OCI-LY1 (cell line): ENCODE data around the gene CPNE5.

Experiments
- H2AFZ ChIP-seq: fragments of 200-600 bp; sonication (generic), shearing (Covaris generic); 2 replicates; pipeline ENCODE4 v1.6.0; 2014; ENCODE audit warnings: antibody characterized with exemption, mild to moderate bottlenecking, low read length
- H3F3A ChIP-seq: fragments of 200-600 bp; sonication (generic), shearing (Covaris generic); 2 replicates; pipeline ENCODE4 v1.6.0; 2014; ENCODE audit warnings: mild to moderate bottlenecking, antibody characterized with exemption, low read length, moderate library complexity; ENCODE audit not compliant: insufficient read depth
- H3K27ac ChIP-seq: fragments of 200-600 bp; sonication (generic); 2 replicates; pipeline ENCODE4 v1.5.1; 2014; ENCODE audit warnings: low read length, mixed run types, mild to moderate bottlenecking, low read depth; ENCODE audit not compliant: poor library complexity, severe bottlenecking
- H3K27me3 ChIP-seq: fragments of 200-600 bp; sonication (generic); 2 replicates; pipeline ENCODE4 v1.6.0; 2014; ENCODE audit warnings: antibody characterized with exemption, mild to moderate bottlenecking, low read length, moderate library complexity; ENCODE audit not compliant: insufficient read depth
- H3K36me3 ChIP-seq: fragments of 200-600 bp; sonication (generic); 2 replicates; pipeline ENCODE4 v1.6.1; 2014; ENCODE audit warnings: mild to moderate bottlenecking, antibody characterized with exemption, low read length, moderate library complexity, mixed read lengths; ENCODE audit not compliant: insufficient read depth
- H3K4me1 ChIP-seq: fragments of 200-600 bp; sonication (generic); 2 replicates; pipeline ENCODE4 v1.5.1; 2014; ENCODE audit warnings: mild to moderate bottlenecking, low read length, moderate library complexity; ENCODE audit not compliant: insufficient read depth, severe bottlenecking
- H3K4me2 ChIP-seq: fragments of 200-600 bp; sonication (generic), shearing (Covaris generic); 2 replicates; pipeline ENCODE4 v1.6.1; 2014; ENCODE audit warnings: low read length
- H3K4me3 ChIP-seq: fragments of 200-600 bp; sonication (generic); 2 replicates; pipeline ENCODE4 v1.5.1; 2014; ENCODE audit warnings: low read length, low read depth, mild to moderate bottlenecking, mixed read lengths; ENCODE audit not compliant: poor library complexity, severe bottlenecking
- H3K79me2 ChIP-seq: fragments of 200-600 bp; shearing (Covaris generic); 2 replicates; pipeline ENCODE4 v1.6.1; 2016; ENCODE audit warnings: mixed run types, low read length, mixed read lengths; ENCODE audit not compliant: insufficient read depth
- H3K9ac ChIP-seq: fragments of 200-600 bp; sonication (generic), shearing (Covaris generic); 2 replicates; pipeline ENCODE4 v1.6.1; 2014; ENCODE audit warnings: mild to moderate bottlenecking, low read length, mixed read lengths
- H3K9me2 ChIP-seq: fragments of 200-600 bp; sonication (generic), shearing (Covaris generic); 2 replicates; pipeline ENCODE4 v1.6.1; 2014; ENCODE audit warnings: low read depth, mild to moderate bottlenecking, low read length, mixed read lengths
- H3K9me3 ChIP-seq: fragments of 200-600 bp; shearing (Covaris generic); 2 replicates; pipeline ENCODE4 v1.6.1; 2014; ENCODE audit warnings: low read length, mixed read lengths
- H4K20me1 ChIP-seq: fragments of 200-600 bp; sonication (generic), shearing (Covaris generic); 2 replicates; pipeline ENCODE4 v1.6.0; 2016; ENCODE audit warnings: mild to moderate bottlenecking, low read length; ENCODE audit not compliant: insufficient read depth
- EZH2 ChIP-seq: fragments of 200-600 bp; sonication (generic), shearing (Covaris generic); IDR thresholded peaks from 2 replicates; pipeline ENCODE4 v1.8.0; 2017; ENCODE audit warnings: borderline replicate concordance, mixed run types, mild to moderate bottlenecking, antibody characterized with exemption, low read length, moderate library complexity, mixed read lengths
- TF ChIP-seq, protein P1 (sequence below): fragments of 200-600 bp; sonication (generic), shearing (Covaris generic); IDR thresholded peaks from 2 replicates; pipeline ENCODE4 v1.5.1; 2017; ENCODE audit warnings: mild to moderate bottlenecking, antibody characterized with exemption, low read length, moderate library complexity, mixed read lengths

Gene CPNE5

GRCh38 chr6:36822506-36823269, 16.6 kb downstream of the CPNE5 start:
- Histone ChIP-seq H3K4me1 (no peaks in the 10 kb centered on the region), H3K36me3 (no peaks in the 10 kb centered on the region), H3K79me2 (no peaks in the 10 kb centered on the region), H3K9me3 (no peaks in the 10 kb centered on the region), H3K9ac (no peak overlapping the region), H3K27ac (no peak overlapping the region), H2AFZ (no peak overlapping the region), H3K4me3 (no peak overlapping the region), H3K9me2 (no peaks in the 10 kb centered on the region), H3F3A (no peaks in the 10 kb centered on the region), H4K20me1 (no peaks in the 10 kb centered on the region), H3K4me2 (no peak overlapping the region), H3K27me3 (0 out of 2 replicates have a peak, but pooled peaks cover 7% of the 10 kb centered on the region)
- TF ChIP-seq, protein P1, sequence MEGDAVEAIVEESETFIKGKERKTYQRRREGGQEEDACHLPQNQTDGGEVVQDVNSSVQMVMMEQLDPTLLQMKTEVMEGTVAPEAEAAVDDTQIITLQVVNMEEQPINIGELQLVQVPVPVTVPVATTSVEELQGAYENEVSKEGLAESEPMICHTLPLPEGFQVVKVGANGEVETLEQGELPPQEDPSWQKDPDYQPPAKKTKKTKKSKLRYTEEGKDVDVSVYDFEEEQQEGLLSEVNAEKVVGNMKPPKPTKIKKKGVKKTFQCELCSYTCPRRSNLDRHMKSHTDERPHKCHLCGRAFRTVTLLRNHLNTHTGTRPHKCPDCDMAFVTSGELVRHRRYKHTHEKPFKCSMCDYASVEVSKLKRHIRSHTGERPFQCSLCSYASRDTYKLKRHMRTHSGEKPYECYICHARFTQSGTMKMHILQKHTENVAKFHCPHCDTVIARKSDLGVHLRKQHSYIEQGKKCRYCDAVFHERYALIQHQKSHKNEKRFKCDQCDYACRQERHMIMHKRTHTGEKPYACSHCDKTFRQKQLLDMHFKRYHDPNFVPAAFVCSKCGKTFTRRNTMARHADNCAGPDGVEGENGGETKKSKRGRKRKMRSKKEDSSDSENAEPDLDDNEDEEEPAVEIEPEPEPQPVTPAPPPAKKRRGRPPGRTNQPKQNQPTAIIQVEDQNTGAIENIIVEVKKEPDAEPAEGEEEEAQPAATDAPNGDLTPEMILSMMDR, result no peak
- TF ChIP-seq EZH2, result no peak

DNA sequence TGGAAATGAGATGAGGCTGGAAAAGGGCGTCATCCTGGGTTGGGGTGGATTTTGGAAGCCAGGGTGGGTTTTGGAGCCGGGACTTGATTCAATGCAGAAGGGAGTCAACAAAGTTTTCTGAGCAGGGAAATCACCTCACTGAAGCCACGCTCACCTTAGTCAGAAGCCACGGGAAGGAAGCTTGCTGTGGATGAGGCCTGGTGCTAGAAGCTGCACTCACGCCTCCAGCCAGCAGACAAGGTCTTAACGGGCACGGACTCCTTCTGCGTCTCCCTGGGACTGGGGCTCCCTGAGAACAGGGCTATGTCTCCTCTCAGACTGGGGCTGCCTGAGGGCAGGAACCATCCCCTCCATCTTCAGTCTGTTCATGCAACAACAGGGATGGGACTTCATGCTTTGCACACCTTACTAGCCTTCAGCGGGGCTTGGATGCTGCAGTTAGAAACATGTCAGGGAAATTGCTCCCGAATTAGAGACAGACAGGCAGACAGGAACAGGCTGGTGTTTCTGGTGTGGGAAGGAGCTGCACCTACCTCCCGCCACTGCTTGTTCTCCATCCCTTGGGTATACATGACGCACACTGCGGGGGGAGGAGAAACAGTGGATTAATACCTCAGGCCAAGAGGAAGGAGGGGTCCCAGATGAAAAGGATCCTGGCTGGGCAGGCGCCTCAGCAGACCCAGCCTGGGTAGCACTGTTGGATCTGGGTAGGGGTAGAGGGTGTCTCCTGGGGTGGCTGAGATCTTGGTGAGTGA, 17.5 kb downstream of the CPNE5 start:
- Histone ChIP-seq H3K79me2 (no peaks in the 10 kb centered on the region), H3K9ac (no peak overlapping the region), H3K4me2 (no peak overlapping the region)

DNA sequence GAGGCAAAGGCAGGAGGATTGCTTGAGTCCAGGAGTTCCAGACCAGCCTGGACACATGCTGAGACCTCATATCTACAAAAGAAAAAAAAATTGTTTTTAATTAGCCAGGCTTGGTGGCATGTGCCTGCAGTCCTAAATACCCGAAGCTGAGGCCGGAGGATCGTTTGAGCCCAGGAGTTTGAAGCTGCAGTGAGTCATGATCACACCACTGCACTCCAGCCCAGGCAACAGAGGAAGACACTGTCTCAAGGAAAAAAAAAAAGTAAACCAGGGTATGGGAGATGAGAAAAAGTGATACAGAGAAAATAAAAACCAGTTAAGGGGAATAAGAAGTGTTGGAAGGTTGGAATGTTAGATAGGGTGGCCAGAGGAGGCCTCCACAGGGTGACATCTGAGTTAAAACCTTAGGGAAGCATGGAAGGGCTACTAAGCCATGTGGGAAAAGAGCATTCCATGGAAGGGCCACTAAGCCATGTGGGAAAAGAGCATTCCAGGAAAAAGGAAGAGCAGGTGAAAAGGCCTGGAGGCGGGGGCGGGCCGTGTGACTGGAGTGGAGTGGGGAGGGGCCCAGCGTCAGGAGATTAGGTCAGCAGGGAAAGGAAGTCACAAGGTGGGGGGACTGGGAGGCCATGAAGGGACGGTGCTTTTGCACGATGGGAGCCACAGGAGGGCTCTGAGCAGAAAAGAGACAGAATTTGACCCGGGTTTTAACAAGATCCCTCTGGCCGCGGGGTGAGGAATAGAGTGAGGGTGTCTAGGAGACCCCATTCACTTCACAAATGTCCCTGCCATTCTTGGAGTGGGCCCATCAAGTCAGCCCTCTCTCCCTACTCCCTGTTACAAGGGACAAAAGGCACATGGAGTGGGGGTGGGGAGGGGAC, 18.3 kb downstream of the CPNE5 start:
- Histone ChIP-seq H3F3A (no peaks in the 10 kb centered on the region), H4K20me1 (no peaks in the 10 kb centered on the region), H3K4me2 (no peak overlapping the region), H3K4me3 (no peak overlapping the region), H3K9me2 (no peaks in the 10 kb centered on the region), H3K4me1 (no peaks in the 10 kb centered on the region), H3K36me3 (no peaks in the 10 kb centered on the region), H3K27me3 (0 out of 2 replicates have a peak, but pooled peaks cover 7% of the 10 kb centered on the region), H3K27ac (no peak overlapping the region), H2AFZ (no peak overlapping the region), H3K79me2 (no peaks in the 10 kb centered on the region), H3K9me3 (no peaks in the 10 kb centered on the region), H3K9ac (no peak overlapping the region)
- TF ChIP-seq EZH2, result no peak
- TF ChIP-seq, protein P1, result no peak

More for the DNA sequence above, 17.5 kb downstream of the CPNE5 start:
- H3K9me2 ChIP-seq, result no peaks in the 10 kb centered on the region
- H3K27me3 ChIP-seq, result 0 out of 2 replicates have a peak, but pooled peaks cover 7% of the 10 kb centered on the region
- no peaks in the 10 kb centered on the region for H3F3A ChIP-seq
- H3K36me3 ChIP-seq, result no peaks in the 10 kb centered on the region
- TF ChIP-seq, protein P1, result no peak
- TF ChIP-seq EZH2, result no peak
- H3K9me3 ChIP-seq, result no peaks in the 10 kb centered on the region
- H3K4me3 ChIP-seq, result no peak overlapping the region
- H3K4me1 ChIP-seq, result no peaks in the 10 kb centered on the region
- no peak overlapping the region for H2AFZ ChIP-seq
- H4K20me1 ChIP-seq, result no peaks in the 10 kb centered on the region
- H3K27ac ChIP-seq, result no peak overlapping the region
